ENCODE data around the gene KTN1.

The KTN1 gene

DNA sequence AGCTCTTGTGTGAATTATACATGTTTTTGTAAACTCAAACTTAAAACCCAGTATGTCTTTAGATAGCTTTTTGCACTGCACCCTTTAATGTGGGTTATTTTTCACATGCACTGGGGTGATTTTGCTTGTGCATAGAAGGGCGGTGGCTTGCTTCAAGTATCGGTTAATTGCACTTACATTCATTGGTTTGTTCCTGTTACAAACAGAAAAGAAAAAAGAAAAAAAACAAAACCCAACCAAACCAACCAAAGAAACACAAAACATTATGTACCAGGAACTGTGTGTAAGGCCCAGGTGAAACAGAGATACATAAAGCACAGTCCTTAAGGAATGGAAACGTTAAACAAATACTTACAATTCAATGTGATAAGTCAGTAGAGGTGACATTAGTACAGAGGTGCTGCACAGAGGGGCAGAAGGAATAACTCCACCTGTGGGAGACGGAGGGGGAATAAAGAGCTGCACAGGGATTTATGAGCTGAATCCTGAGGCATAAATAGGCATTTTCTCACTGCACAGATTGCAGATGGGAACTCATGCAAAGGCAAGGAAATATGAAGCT, 151.4 kb downstream of the KTN1 start:
- peaks cover 6% of the 10 kb centered on the region; the same call in 1 of the 2 replicates for H3K4me1 ChIP-seq (ENCODE audit: insufficient read depth, low read length)
- no peak overlapping the region for H3K4me2 ChIP-seq (ENCODE audit: insufficient read depth, low read length)
- ATAC-seq (ENCODE audit: insufficient read depth, low read depth) (no peak), DNase-seq (no peak)
- H3K27ac ChIP-seq (ENCODE audit: low read length) = no peak overlapping the region
- H4K20me1 ChIP-seq (ENCODE audit: insufficient read depth, low read length) = no peaks in the 10 kb centered on the region
- no peak for TF ChIP-seq CTCF (IDR thresholded peaks at IDR 0.05; ENCODE audit: borderline replicate concordance, extremely low read depth, low read length, poor library complexity, severe bottlenecking)
- no peak for TF ChIP-seq EZH2 (IDR thresholded peaks at IDR 0.05; ENCODE audit: borderline replicate concordance, low read depth, low read length, severe bottlenecking)
- H3K36me3 ChIP-seq (ENCODE audit: insufficient read depth, low read length) = no peaks in the 10 kb centered on the region
- H3K4me3 ChIP-seq (ENCODE audit: low read depth in 1 of 2, low read length in 2 of 2) = no peak overlapping the region
- no peak overlapping the region for H2AFZ ChIP-seq (ENCODE audit: low read depth, low read length)
- H3K9ac ChIP-seq (ENCODE audit: low read depth, low read length) = no peak overlapping the region
- no peaks in the 10 kb centered on the region for H3K27me3 ChIP-seq (ENCODE audit: insufficient read depth, low read length, poor library complexity)
- no peaks in the 10 kb centered on the region for H3K79me2 ChIP-seq (ENCODE audit: insufficient read depth, low read length)
- no peaks in the 10 kb centered on the region for H3K9me3 ChIP-seq (ENCODE audit: insufficient read depth, low read length, severe bottlenecking)

DNA sequence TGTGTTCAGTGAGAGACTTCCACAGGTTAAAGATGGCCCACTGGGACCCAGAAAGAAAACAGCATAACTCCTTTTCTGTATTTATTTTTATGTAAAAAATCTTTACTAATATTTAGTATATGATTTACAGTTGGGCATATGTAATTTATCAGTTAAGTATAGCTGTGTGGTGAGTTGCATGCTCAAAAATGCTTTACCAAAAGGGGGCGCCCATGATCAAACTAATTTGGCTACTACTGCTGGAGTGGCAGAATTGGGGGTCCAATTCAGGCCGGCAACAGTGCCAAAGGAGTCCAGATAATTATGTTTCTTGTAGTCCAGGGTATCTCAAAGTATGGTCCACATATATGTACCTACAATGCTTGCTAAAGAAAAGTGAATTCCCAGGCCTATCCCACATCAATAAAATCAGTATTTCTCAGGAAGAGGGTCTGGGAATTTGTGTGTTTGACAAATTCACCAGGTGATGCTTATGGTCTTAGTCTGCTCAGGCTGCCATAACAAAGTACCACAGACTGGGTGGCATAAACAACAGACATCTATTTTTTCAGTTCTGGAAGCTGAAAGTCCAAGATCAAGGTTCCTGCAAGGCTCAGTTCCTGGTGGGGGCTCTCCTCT, 152.0 kb downstream of the KTN1 start:
- H3K9ac ChIP-seq (ENCODE audit: low read depth, low read length) = no peak overlapping the region
- H3K36me3 ChIP-seq (ENCODE audit: insufficient read depth, low read length) = no peaks in the 10 kb centered on the region
- no peaks in the 10 kb centered on the region for H3K9me3 ChIP-seq (ENCODE audit: insufficient read depth, low read length, severe bottlenecking)
- peaks cover 6% of the 10 kb centered on the region; the same call in 1 of the 2 replicates for H3K4me1 ChIP-seq (ENCODE audit: insufficient read depth, low read length)
- no peaks in the 10 kb centered on the region for H3K27me3 ChIP-seq (ENCODE audit: insufficient read depth, low read length, poor library complexity)
- H3K27ac ChIP-seq (ENCODE audit: low read length) = no peak overlapping the region
- no peaks in the 10 kb centered on the region for H4K20me1 ChIP-seq (ENCODE audit: insufficient read depth, low read length)
- TF ChIP-seq CTCF (IDR thresholded peaks at IDR 0.05; ENCODE audit: borderline replicate concordance, extremely low read depth, low read length, poor library complexity, severe bottlenecking) (peak; percentile 73), EZH2 (IDR thresholded peaks at IDR 0.05; ENCODE audit: borderline replicate concordance, low read depth, low read length, severe bottlenecking) (no peak)
- H3K4me3 ChIP-seq (ENCODE audit: low read depth in 1 of 2, low read length in 2 of 2) = no peak overlapping the region
- DNase-seq = peak; percentile 64
- no peak overlapping the region for H3K4me2 ChIP-seq (ENCODE audit: insufficient read depth, low read length)
- no peak overlapping the region for H2AFZ ChIP-seq (ENCODE audit: low read depth, low read length)
- H3K79me2 ChIP-seq (ENCODE audit: insufficient read depth, low read length) = no peaks in the 10 kb centered on the region
- ATAC-seq (ENCODE audit: insufficient read depth, low read depth) = peak; percentile 80

GRCh38 chr14:55733599-55733998, 153.6 kb downstream of the KTN1 start:
- H3K4me1 ChIP-seq (ENCODE audit: insufficient read depth, low read length) = peaks cover 6% of the 10 kb centered on the region; the same call in 1 of the 2 replicates
- no peaks in the 10 kb centered on the region for H4K20me1 ChIP-seq (ENCODE audit: insufficient read depth, low read length)
- H3K27ac ChIP-seq (ENCODE audit: low read length) = no peak overlapping the region
- H2AFZ ChIP-seq (ENCODE audit: low read depth, low read length) = no peak overlapping the region
- TF ChIP-seq CTCF (IDR thresholded peaks at IDR 0.05; ENCODE audit: borderline replicate concordance, extremely low read depth, low read length, poor library complexity, severe bottlenecking) (no peak), EZH2 (IDR thresholded peaks at IDR 0.05; ENCODE audit: borderline replicate concordance, low read depth, low read length, severe bottlenecking) (no peak)
- DNase-seq (no peak), ATAC-seq (ENCODE audit: insufficient read depth, low read depth) (no peak)
- no peak overlapping the region for H3K4me3 ChIP-seq (ENCODE audit: low read depth in 1 of 2, low read length in 2 of 2)
- no peaks in the 10 kb centered on the region for H3K36me3 ChIP-seq (ENCODE audit: insufficient read depth, low read length)
- no peaks in the 10 kb centered on the region for H3K9me3 ChIP-seq (ENCODE audit: insufficient read depth, low read length, severe bottlenecking)
- H3K79me2 ChIP-seq (ENCODE audit: insufficient read depth, low read length) = no peaks in the 10 kb centered on the region
- H3K4me2 ChIP-seq (ENCODE audit: insufficient read depth, low read length) = no peak overlapping the region
- no peak overlapping the region for H3K9ac ChIP-seq (ENCODE audit: low read depth, low read length)
- H3K27me3 ChIP-seq (ENCODE audit: insufficient read depth, low read length, poor library complexity) = no peaks in the 10 kb centered on the region
